ENCODE data around the gene CXXC5.

The CXXC5 gene

DNA sequence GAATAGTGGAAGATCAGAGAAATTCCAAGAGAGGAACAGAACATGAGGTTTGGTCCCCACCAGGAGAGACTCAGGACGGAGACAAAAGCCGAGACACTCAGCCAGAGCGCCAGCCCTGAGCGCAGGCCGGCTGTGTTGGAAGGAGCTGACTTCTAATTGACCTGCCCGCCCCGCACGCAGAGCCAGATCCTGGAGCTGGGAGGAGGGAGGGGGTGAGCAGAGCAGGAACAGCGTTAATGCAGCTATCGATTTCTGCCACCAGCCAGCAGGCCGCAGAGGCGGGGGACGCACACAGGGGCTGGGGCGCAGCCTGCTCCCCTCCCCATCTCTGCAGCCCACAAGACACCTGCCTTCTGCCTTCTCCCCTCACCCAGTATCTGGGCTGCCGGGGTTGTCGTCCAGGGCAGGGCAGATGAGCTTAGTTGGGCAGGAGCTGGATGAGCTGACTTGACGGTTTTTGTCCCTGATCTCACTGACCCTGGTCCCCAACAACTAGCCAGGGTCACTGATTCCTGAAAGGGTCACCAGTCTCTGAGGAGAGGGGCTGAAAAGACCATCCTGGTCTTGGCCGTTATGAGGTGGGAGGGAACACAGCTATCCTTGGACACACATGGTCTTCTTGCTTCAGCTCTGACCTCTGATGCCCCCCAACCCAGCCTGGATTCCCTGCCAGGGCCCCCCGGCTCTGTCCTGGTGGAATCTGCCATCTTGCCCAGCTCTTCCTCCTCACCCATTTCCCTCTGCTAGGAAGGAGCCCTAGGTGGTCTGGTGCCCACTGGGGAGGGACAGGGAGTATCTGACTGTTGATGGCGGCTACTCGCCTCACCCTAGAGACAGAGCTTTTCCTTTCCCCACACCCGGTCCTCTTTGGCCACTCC, 29.8 kb downstream of the CXXC5 start:
- in situ Hi-C loops (cut with MboI; ENCODE audit: low sequenced_read_pairs) = no loop called here

GRCh38 chr5:139678751-139679750, 30.9 kb downstream of the CXXC5 start:
- in situ Hi-C loops (cut with MboI; ENCODE audit: low sequenced_read_pairs) = no loop called here

GRCh38 chr5:139680368-139681111, 32.4 kb downstream of the CXXC5 start:
- in situ Hi-C loops (cut with MboI; ENCODE audit: low sequenced_read_pairs) = no loop called here

DNA sequence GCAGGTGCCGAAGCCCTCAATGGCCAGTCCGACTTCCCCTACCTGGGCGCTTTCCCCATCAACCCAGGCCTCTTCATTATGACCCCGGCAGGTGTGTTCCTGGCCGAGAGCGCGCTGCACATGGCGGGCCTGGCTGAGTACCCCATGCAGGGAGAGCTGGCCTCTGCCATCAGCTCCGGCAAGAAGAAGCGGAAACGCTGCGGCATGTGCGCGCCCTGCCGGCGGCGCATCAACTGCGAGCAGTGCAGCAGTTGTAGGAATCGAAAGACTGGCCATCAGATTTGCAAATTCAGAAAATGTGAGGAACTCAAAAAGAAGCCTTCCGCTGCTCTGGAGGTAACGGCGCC, 32.9 kb downstream of the CXXC5 start:
- in situ Hi-C loops (cut with MboI; ENCODE audit: low sequenced_read_pairs) = no loop called here

- in situ Hi-C loops (cut with MboI; ENCODE audit: low sequenced_read_pairs) = no loop called here
These were observed 33.3 kb downstream of the CXXC5 start for GRCh38 chr5:139681466-139681865.

- in situ Hi-C loops (cut with MboI; ENCODE audit: low sequenced_read_pairs) = no loop called here
These were observed 34.1 kb downstream of the CXXC5 start for GRCh38 chr5:139682016-139682975.

DNA sequence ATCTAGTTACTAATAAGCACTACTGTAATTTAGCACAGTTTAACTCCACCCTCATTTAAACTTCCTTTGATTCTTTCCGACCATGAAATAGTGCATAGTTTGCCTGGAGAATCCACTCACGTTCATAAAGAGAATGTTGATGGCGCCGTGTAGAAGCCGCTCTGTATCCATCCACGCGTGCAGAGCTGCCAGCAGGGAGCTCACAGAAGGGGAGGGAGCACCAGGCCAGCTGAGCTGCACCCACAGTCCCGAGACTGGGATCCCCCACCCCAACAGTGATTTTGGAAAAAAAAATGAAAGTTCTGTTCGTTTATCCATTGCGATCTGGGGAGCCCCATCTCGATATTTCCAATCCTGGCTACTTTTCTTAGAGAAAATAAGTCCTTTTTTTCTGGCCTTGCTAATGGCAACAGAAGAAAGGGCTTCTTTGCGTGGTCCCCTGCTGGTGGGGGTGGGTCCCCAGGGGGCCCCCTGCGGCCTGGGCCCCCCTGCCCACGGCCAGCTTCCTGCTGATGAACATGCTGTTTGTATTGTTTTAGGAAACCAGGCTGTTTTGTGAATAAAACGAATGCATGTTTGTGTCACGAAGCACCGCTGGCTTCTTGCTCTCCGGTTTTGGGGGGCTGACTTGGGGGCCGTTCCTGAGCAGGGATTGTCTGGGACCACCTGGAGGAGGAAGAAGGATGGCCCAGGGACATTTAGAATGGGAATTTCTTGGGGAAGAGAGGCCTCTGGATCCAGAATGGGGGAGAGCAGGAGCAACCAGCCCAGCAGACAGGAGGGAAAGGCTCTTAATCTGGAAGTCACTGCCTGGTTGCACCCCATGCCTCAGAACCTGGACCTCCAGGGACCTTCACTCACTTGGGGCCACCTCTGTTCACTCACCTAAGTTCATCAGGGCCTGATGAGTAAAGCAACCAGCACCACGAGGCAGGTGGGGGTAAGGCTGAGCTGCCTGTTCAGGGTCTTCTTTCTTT, 35.4 kb downstream of the CXXC5 start:
- in situ Hi-C loops (cut with MboI; ENCODE audit: low sequenced_read_pairs) = no loop called here

DNA sequence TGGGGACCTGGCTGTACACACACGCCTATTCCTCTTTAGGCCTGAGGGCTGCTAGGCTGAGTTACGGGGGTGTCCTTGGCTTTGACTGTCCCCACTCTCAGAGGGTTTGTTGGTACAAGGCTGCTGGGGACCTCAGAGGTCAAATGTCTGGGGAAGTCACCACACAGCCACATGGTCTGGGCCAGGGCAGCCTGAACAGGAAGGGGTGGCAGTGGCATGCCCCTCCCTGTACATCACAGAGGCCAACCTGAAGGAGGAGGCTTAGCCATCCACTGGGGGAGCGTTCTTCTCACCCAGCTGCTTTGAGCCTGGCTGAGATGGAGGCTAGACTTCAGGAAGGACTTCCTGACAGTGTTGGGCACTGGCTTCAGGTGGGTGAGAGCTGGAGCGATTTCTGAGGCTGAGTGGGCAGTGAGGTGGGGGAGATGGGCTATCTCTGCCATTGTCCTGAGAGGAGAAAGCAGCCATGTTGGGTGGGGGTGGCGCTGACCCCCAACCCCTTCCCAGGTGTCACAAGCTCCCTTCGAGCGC, 36.3 kb downstream of the CXXC5 start:
- in situ Hi-C loops (cut with MboI; ENCODE audit: low sequenced_read_pairs) = no loop called here

DNA sequence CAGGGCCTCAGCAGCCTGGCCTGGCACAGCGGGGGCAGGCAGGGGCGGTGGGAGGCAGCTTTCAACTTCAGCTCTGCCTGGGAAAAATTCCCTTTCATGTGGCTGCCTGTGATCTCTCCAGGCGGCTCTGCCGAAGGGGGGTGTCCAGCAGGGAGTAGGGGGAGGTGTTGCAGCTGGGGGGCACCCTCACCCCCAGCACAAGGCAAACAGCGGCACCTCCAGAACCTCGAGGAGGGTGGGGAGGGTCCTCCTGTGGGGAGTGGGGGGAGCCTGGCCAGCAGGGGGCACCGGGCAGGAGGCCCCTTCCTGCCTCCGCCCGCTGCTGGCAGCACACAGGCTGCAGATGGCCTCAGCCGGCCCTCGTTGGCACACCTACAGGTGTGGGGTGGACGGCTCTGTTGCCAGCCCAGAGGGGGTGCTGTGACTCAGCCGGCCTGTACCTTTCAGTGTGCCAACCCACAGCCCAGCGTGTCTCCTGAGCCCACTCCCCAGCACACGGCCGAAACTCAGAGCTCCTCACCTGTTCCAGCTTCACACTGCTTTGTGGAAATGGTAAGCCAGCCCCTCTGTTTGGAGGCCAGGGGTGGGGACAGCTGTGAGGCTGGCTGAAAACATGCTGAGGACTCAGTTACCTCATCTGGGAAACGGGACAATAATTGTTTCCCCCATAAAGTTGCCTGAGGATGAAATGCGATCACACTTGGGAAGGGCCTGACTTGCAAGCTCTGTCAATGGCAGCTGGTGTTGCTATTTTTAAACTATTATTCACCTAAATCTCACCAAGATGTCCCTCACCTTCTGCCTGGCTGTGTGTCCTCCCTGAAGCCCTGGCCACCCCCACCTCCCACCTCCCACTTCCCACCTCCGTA, 37.0 kb downstream of the CXXC5 start:
- in situ Hi-C loops (cut with MboI; ENCODE audit: low sequenced_read_pairs) = no loop called here

DNA sequence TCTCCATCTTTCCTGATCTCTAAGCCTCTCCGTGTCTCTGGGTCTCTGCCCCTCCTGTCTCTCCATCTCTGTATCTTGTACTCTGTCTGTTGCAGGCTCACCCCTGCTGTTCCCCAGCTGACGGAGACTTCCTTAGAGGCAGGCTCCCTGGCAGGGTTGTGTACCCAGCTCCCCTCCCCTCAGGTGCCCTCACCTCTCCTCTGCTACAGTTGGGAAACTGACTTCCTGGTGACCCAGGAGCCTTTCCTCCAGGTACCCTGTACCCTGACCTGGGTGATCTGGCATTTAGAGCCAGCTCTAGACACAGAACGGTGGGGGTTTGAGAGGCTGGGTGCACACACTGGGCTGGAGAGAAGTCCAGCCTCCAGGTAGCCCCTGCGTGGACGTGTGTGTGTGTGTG, 37.7 kb downstream of the CXXC5 start:
- in situ Hi-C loops (cut with MboI; ENCODE audit: low sequenced_read_pairs) = no loop called here

DNA sequence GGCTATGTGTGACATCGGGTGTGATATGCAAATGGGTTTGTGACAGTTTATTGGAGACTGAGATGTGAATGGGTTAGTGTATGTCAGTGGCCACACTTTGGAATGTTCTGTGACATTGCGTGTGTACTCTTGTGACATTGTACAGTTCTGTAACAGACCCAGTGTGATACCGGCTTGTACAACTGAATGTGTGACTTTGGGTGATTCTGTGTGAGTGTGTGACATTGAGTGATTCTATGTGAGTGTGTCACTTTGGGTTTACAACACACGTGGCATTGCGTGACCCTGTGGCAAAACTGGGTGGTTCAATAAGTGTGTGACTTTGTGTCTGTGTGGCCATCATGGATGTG, 38.2 kb downstream of the CXXC5 start:
- in situ Hi-C loops (cut with MboI; ENCODE audit: low sequenced_read_pairs) = no loop called here

GRCh38 chr5:139686706-139687441, 38.7 kb downstream of the CXXC5 start:
- in situ Hi-C loops (cut with MboI; ENCODE audit: low sequenced_read_pairs) = no loop called here

GRCh38 chr5:139687656-139688055, 39.5 kb downstream of the CXXC5 start:
- in situ Hi-C loops (cut with MboI; ENCODE audit: low sequenced_read_pairs) = no loop called here

- in situ Hi-C loops (cut with MboI; ENCODE audit: low sequenced_read_pairs) = no loop called here
These were observed 40.0 kb downstream of the CXXC5 start for GRCh38 chr5:139688088-139688702.

DNA sequence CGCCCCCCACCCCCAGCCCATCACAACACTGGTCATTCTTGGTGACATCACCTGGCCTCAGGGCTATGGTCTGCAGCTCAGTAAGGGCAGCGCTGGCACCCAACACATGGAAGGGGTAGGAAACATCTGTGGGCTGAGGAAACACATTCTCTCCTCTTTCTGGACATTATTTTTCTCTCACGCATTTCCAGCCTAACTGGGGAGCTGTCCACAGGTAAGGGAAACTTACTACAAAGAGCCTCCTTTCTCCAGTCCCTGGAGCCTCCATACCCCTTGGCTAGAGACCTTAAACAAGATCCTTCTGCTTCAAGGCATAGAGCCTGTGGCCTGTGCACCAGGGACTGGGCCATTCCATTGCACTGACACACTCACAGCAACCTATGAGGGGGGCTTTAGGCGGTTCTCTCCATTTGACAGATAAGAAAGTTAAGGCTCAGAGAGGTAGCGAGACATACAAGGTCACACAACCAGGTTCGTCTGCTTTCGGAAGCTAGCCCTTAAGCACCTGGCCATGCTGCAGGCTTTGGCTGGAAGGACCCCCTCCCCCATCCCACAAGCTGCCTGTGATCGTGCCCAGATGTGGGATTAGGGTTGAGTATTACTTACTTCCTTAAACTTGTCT, 40.7 kb downstream of the CXXC5 start:
- in situ Hi-C loops (cut with MboI; ENCODE audit: low sequenced_read_pairs) = no loop called here

DNA sequence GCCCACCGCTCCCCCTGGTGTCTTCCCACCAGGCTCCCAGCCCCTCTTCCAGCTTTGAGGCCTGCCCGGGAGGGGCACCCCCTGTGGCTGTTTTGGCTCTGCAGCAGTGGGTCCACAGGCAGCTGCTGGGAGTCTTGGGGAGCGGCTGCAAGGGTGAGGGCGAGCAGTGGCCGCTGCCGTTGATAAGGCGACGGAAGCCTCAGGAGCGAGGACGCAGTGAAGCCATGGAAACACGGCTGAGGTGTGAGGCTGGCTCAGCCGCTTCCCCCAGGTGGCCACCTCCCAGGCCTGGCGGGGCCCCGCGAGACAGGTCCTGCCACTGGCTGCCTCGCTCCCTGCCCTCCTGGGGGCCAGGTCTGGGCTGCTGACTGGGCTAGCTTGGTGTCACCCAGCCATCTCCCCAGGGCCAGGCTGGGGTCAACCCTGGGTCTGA, 41.5 kb downstream of the CXXC5 start:
- in situ Hi-C loops (cut with MboI; ENCODE audit: low sequenced_read_pairs) = no loop called here

Measured in HL-60/S4 treated with retinoic acid at 250 ng/mL for 4 days and 3 days (cell line).